GM19193 (cell line): ENCODE measurements around the gene AGRP.
A peak's percentile ranks its signal among the peaks of the same experiment; 100 is the strongest.

Experiments used
- POLR2A ChIP-seq: IDR thresholded peaks from 4 replicates; pipeline ENCODE4 v1.6.1; 2011; ENCODE audit not compliant: insufficient read depth, insufficient read length; ENCODE audit errors: extremely low read depth

The AGRP gene

DNA sequence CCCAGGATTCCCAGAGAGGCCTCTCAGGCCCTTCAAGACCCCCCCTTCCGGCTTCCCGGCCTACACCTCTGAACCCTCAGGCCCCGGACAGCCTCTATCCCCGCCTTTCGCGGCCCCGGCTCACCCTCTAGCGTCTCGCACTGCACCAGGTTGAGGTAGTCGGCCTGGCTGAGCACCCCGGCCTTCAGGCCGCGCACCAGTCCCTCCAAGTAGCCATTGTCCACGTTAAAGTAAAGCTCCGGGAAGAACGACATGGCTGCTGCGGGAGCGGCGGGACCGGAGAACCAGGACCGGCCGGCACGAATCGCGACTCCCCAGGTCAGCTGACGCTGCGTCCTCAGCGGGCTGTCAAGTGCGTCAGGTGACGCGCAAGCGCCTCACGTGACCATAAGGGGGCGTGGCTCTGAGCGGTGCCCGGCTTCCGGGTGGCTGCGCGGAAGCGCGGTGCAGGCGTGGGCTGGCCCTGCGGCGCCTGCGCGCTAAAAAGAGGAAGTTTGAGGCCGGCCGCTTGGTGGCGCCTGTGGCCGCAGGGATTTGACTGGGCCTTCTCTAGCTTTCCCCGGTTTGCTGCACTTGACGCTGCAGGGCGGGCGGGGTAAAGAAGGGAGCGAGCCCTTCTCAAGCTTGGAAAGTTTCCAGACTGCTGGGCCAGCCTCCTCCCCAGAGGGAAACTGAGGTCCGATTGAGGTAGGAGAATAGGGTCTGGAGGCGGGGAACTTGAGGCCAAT is 2.4 kb downstream of the AGRP start, which contains the start of gene ATP6V0D1:
ATP6V0D1 (minus strand) TSS at position 325 of the 728 bp plus-strand sequence; CDS start at position 254, 71 bp downstream.
- TF ChIP-seq POLR2A = peak; percentile 80

DNA sequence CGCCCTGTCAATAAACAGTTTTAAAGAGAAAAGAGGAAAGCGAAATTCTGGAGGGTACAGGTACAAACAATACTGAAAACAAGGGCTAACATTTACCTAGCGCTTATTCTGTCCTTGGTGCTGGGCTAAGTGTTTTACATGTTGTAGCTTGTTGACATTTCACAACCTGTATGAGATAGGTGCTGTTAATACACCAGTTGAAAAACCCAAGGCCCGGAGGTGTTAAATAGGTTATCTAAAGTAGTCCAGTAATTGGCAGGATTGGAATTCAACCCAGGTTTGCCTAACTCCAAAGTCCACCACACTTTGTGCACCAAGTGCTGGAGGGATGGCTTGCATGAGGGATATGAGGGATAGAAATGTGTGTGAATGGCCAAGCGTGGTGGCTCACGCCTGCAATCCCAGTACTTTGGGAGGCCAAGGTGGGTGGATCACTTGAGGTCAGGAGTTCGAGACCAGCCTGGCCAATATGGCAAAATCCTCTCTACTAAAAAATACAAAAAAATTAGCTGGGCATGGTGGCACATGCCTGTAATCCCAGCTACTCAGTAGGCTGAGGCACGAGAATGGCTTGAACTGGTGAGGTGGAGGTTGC is 5.3 kb downstream of the AGRP start:
- TF ChIP-seq POLR2A = no peak

DNA sequence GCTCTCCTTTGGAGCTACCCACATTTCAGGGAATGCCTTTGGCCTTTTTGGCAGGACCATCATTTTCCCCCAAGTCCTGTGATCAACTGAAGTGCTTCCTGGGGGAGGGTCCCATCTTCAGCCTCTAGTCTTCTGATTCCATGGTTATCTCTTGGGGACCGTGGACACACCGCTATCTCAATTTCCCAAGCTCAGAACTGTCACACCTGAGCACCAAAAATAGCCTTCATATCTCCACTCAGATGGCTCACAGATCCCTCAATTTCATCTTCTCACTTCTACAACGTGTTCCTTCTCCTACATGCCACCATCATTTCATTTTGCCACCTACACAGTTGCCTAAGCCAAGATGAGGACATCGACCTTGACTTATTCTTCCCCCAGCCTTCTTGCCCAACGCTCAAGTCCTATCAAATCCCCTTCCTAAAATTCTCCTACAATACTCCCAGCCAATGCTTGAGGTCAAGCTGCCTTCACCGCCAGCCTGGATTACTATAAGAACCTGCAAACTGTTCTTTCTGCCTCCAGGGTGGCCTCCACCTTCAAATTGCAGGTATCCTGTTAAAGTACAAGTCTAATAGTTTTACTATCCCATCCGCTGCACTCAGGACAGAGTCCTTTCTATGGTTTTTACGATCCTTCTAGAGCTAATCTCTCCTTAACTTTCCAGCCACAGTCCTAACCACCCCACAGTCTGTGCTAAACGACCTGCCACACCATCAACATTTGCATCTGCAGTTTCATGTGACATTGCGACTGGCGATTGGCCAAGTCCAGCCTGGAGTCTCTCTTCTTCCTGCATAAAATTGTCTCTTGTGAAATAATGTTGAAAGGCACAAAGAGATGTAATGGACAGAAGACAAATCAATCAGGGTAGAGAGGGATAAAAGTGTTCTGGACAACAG is 8.5 kb downstream of the AGRP start:
- TF ChIP-seq POLR2A = no peak

DNA sequence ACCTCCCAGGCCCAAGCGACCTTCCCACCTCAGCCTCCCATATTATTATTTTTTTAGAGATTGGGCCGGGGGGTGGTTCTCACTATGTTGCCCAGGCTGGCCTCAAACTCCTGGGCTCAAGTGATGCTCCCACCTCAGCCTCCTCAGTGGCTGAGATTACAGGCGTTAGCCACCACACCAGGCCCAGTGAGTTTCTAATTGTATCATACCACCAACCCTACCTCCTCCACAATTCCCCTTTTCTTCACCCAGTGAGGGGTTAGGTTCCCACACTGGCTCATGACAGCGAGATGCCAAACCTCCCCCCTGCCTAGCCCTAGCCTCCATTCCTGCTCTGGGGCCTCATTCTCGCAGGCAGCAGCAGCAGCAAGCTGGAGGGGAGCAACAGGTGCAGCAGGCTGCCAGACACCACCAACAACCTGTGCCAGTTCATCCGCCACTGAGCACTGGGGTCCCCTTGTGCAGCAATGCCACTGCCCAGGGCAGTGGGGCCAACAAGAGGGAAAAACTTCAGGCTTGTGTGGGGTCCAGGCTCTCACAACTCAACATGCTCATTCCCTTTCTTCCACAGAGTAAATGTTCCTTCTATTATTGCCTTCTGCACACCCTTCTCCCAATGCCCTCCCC is 11.5 kb downstream of the AGRP start:
- TF ChIP-seq POLR2A = no peak

DNA sequence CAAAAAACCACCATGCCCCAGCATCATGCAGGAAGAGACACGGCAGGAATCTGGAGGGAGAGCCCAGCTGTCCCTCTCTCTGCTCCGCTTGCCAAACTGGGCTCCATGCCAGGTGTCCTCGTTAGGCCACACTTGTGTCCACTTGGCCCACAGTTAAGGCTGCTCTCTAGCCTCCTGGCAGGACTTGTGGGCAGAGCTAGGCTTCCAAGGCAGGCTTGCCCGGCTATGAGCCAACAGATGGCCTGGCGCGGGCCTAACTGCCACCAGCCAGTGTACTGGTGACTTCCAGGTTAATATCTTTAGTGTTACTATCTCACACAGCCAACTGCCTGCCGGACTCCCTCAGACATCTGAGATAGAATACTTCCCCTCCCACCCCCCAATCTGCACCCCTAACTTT is 13.0 kb downstream of the AGRP start:
- TF ChIP-seq POLR2A = no peak

DNA sequence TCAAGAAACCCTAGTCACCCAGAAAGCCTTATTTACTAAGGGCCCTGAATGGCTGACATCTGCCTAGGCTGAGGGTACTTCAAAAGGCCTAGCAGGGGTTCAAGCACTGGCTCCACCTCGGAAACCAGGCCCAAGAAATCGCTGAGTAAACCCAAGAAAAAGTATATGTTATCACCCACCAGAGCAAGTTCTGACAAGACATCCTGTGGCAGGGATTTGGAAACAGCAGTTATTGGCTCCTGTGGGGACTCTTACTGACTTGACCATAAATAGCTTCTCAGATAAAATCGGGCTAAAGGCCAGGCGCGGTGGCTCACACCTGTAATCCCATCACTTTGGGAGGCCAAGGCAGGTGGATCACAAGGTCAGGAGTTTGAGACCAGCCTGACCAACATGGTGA is 14.6 kb downstream of the AGRP start:
- TF ChIP-seq POLR2A = no peak

DNA sequence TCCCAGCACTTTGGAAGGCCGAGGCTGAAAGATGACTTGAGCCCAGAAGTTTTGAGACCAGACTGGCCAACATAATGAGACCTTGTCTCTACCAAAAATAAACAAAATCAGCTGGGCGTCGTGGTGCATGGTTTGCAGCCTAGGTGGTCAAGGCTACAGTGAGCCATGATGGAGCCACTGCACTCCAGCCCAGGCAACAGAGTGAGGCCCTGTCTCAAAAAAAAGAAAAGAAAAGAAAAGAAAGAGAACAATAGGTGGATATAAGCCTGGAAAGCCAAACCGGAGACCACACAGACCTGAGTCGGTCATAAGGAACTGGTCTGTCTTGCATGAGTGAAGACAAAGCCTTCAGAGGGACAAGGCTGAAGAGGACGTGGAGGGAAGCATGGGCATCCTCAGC is 16.8 kb downstream of the AGRP start:
- no peak for TF ChIP-seq POLR2A

DNA sequence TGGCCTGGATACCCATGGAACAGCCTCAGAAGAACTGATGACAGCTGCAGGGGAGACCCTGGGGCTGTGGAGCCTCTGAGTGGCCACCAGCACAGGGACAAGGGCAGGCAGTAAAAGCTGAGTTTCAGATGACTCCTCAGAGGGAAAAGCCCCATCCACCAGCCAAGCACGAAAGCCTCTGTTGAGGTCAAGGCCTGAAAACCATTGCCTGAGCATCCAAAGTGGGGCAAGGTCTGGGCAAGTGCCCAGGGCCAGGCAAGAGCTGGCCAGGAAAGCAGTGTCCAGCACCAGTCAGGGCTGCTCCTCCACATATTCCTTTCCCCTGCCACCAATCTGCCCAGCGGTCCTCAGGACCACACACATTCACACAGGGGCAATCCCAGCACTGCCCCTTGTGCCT is 18.8 kb downstream of the AGRP start:
- TF ChIP-seq POLR2A = no peak

DNA sequence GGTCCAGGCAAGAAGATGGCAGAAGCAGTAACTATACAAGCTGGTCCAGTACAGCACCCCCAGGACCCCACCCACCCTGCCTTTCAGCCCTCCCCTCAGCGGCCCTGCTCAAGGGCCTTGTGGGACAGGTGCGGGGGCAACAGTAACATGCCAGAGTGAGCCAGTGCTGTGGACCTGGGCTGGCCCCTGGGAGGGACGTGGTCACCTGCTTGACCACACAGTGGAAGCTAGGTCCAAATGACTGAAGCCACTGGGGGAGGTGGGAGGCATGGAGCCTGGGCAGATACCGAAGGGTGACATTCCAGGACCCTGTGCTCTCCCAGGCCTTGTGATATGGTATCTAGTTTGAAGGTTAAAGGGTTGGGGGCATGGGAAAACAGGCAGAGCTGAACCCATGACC is 19.7 kb downstream of the AGRP start:
- no peak for TF ChIP-seq POLR2A

DNA sequence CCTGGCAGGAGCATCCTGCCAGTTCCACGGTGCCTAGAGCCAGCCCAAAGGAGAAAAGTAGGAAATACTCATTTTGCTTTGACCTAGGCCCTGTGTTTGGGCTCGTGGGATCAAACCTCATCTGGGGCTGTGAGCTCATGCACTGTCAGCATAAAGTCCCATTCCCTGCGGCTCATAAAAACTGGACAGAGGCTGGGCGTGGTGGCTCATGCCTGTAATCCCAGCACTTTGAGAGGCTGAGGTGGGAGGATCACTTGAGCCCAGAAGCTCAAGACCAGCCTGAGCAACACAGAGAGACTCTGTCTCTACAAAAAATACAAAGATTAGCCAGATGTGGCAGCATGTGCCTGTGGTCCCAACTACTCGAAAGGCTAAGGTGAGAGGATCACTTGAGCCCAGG is 20.3 kb downstream of the AGRP start:
- TF ChIP-seq POLR2A = no peak

DNA sequence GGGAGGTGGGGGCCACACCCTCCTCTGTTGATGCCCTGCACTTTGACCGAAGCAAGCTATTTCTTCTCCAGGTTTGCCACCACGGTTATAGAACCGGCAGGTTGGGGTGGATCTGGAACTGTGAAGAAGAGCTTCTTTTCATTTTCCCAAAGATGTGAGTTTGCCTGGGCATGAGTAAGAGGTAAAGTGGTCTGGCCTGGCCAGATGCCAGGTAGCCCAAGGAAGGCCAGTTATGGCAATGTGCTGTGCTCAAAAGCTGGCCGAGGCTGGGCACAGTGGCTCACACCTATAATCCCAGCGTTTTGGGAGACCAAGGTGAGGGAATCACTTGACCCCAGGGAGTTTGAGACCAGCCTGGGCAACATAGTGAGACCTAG is 21.1 kb downstream of the AGRP start:
- TF ChIP-seq POLR2A = no peak

DNA sequence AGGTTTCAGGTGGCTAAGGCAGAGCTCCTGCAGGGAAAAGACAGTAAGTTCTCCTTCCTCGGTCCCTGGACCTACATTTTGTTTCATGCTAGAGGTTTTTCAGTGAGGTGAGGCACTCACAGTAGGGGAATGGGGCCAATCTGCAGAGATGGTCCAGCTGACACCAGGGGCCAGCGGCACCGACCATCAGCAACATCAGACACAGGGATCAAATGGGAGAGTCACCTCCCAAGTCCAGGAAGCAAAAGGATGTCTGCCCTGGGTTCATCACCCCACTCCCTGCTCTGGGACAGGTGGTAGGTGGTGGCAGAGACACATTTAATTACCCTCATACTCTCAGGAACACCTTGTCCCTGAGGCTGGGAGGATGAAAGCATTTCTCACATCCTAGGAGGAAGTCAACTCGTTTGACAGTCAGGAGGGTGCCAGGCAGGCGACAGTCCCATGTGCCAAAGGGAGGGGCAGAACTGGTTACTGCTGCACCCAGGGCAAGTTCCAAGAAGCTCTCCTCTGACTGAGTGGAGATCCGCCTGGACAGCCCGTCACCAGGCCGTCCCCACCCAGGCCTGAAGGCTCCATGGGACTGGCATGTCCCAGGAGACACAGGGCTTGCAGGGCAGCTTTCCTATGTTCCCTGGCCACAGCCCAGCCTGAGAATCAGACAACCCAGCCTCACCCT is 21.6 kb downstream of the AGRP start:
- TF ChIP-seq POLR2A = no peak

DNA sequence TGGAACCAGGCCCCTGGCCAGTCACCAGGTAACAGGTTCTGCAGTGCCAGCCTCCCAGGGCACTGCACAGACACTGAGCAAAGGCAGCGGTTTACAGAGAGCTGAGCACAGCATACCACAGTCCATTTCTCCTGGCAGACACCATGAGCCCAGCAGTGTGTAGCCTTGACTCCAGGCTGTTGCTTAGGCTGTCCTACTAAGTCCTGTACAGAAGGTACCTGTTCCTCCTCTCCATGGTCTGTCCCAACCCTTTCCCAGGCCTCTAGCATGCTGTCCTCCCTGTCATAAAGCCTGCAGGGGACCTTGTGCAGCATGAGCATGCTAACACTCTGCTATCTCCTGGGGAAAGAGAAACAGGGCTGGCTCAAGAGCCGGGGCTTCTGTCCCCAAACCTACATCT is 22.4 kb downstream of the AGRP start:
- no peak for TF ChIP-seq POLR2A

DNA sequence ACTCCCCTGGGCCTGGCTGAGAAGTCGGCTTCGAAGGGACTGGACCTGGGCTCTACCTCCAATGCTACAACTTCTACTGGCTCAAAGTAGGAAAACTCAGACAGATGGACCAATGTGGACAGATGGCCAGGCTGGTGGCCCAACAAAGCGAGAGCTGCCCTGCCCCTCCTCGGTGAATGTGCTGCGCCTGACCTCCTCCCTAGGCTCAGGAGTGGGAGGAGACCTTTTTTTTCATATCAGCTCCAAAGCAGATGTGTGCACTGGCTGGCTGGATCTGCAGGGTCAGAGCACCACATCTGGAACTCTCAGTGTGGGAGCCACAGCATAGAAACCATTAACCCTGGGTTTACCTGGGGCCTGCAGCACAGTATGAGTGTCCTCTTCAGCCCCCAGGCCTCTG is 23.2 kb downstream of the AGRP start:
- TF ChIP-seq POLR2A = no peak

DNA sequence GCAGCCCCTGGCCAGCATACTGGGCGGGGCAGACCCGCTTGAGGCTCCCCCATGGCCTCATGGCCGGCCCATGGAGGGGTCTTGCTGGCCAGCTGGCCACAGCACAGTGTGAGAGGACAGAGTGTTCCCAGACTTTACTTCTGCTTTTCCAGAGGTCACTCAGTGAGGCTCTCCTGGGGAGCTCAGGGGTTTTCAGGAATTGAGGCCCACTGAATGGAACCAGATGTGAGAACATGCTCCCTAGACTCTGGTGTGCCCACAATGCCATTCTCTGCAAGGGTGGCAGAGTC is 23.5 kb downstream of the AGRP start:
- TF ChIP-seq POLR2A = no peak
